ENCODE data around the gene LAMC2. TPM values are rescaled to one million over a fixed set of nuclear protein-coding genes. Genes with fewer than 3 reads are reported as not detected.

The LAMC2 gene
- total and polyA plus RNA-seq, 10 of the 15 experiments (the other 5 are each of a cell fraction or from before 2014, with no cell fraction given) = 0.27 to 1.5 (median 0.92) TPM

DNA sequence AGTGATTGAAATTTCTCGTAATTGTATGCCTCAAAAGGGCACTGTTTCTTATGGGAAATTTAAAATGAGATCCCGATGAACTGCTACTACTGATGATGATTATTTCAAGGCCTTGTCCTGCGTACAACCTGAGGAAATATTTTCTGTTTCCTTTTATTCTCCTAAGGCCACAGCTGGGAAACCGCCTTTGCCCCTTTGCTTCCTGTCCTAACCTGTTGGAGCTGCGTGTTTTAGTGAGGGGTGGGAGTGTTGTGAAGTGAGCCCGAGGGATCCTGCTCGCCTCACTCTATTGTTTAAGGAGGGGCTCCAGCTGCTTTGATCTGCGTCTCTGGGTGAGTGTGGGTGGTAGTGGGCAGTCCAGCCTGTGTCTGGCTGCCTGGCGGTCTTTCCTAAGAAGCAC is 14.4 kb downstream of the LAMC2 start (continued):
- TF ChIP-seq, protein P1, sequence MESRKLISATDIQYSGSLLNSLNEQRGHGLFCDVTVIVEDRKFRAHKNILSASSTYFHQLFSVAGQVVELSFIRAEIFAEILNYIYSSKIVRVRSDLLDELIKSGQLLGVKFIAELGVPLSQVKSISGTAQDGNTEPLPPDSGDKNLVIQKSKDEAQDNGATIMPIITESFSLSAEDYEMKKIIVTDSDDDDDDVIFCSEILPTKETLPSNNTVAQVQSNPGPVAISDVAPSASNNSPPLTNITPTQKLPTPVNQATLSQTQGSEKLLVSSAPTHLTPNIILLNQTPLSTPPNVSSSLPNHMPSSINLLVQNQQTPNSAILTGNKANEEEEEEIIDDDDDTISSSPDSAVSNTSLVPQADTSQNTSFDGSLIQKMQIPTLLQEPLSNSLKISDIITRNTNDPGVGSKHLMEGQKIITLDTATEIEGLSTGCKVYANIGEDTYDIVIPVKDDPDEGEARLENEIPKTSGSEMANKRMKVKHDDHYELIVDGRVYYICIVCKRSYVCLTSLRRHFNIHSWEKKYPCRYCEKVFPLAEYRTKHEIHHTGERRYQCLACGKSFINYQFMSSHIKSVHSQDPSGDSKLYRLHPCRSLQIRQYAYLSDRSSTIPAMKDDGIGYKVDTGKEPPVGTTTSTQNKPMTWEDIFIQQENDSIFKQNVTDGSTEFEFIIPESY (IDR thresholded peaks at IDR 0.05) = no peak
- TF ChIP-seq CHD1 (IDR thresholded peaks at IDR 0.05; ENCODE audit: low read depth, low read length) (no peak), GATAD2B (conservative IDR thresholded peaks at IDR 0.05; ENCODE audit: low read depth) (no peak)

DNA sequence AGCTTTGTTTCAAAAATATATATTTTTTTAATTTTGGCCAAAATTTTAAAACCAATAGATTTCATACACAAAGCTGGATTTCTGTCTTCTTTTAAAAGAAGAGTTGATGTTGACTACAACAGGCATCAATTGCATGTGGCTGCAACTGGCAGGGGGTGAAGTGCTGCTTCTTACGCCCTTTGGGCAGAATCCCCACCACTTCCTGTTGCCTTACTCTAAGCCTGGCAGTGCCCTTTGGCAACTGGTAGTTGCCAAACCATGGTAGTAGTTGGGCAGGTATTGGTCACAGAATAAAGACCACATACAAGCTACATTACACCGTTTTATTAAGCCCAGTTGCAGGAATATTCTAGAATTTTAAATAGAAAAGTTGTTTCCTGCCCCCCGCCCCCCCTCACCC is 17.0 kb downstream of the LAMC2 start:
- no peaks in the 10 kb centered on the region for H3K9me3 ChIP-seq (replicated peaks; ENCODE audit: control insufficient read depth, insufficient read depth, low read length)
- SMC1A ChIA-PET (ENCODE audit: uncharacterized antibody, unreplicated experiment) = interaction anchor here (0.7 to 1.4 kb wide), 2 partner anchors 25 to 260 kb away, joined by 4 to 5 read pairs; no protein-coding TSS in a partner anchor
- no peak overlapping the region for H3K4me2 ChIP-seq (ENCODE audit: control insufficient read depth, insufficient read depth)
- H3K27me3 ChIP-seq (replicated peaks in 1 of 2; ENCODE audit: control insufficient read depth in 2 of 2, insufficient read depth in 2 of 2, low read length in 1 of 2) = no peaks in the 10 kb centered on the region
- no peak for FAIRE-seq
- BruUV-seq (replicated peaks) = no TSS peak
- in situ Hi-C loops (cut with MboI) = no loop called here
- no peaks in the 10 kb centered on the region for H3K4me1 ChIP-seq (ENCODE audit: control insufficient read depth, insufficient read depth, low read length)
- DNase-seq (ENCODE audit: low read depth, low spot score) = no peak
- no peak overlapping the region for H3K9ac ChIP-seq (ENCODE audit: control insufficient read depth, insufficient read depth, low read length)
- H2AFZ ChIP-seq (ENCODE audit: control insufficient read depth, low read depth, low read length) = no peak overlapping the region
- H3K4me3 ChIP-seq = no peak overlapping the region
- CTCF ChIA-PET = interaction anchor here (1.0 kb wide), 1 partner anchor 25 kb away, joined by 3 read pairs; no protein-coding TSS in a partner anchor
- TF ChIP-seq ZZZ3 (IDR thresholded peaks at IDR 0.05; ENCODE audit: control insufficient read depth, insufficient read length, low read depth) (no peak), MTA3 (IDR thresholded peaks at IDR 0.05; ENCODE audit: borderline replicate concordance, low read length) (no peak), CREM (IDR thresholded peaks at IDR 0.05; ENCODE audit: low read depth) (no peak)
- TF ChIP-seq, protein P2, sequence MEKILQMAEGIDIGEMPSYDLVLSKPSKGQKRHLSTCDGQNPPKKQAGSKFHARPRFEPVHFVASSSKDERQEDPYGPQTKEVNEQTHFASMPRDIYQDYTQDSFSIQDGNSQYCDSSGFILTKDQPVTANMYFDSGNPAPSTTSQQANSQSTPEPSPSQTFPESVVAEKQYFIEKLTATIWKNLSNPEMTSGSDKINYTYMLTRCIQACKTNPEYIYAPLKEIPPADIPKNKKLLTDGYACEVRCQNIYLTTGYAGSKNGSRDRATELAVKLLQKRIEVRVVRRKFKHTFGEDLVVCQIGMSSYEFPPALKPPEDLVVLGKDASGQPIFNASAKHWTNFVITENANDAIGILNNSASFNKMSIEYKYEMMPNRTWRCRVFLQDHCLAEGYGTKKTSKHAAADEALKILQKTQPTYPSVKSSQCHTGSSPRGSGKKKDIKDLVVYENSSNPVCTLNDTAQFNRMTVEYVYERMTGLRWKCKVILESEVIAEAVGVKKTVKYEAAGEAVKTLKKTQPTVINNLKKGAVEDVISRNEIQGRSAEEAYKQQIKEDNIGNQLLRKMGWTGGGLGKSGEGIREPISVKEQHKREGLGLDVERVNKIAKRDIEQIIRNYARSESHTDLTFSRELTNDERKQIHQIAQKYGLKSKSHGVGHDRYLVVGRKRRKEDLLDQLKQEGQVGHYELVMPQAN (conservative IDR thresholded peaks at IDR 0.05) = no peak
- ATAC-seq = no peak
- POLR2A ChIA-PET = no interaction called here
- WGBS (ENCODE audit: insufficient coverage, insufficient replicate concordance, low lambda C conversion rate, missing lambda C conversion rate) = 0% methylated on average over 3 of the region's 3 CpGs
- no peaks in the 10 kb centered on the region for H3K36me3 ChIP-seq (ENCODE audit: control insufficient read depth in 2 of 2, insufficient read depth in 2 of 2, low read length in 1 of 2)
- no peak overlapping the region for H3K27ac ChIP-seq (ENCODE audit: control insufficient read depth, insufficient read depth)
- intact Hi-C loops (cut with micrococcal nuclease; ENCODE audit: unreplicated experiment) = no loop called here
- RAD21 ChIA-PET (ENCODE audit: unreplicated experiment) = interaction anchor here (0.7 kb wide), 1 partner anchor 62 kb away, joined by 3 read pairs; no protein-coding TSS in a partner anchor
- no peaks in the 10 kb centered on the region for H4K20me1 ChIP-seq (ENCODE audit: control insufficient read depth, insufficient read depth)
- H3K79me2 ChIP-seq (ENCODE audit: control insufficient read depth, insufficient read depth, low read length) = no peaks in the 10 kb centered on the region
